HEK293T (cell line): ENCODE data around the gene NPIPA8.
"Not testable (repeated sequence)": the region's sequence is repeated elsewhere in the genome, so short reads cannot be mapped to it uniquely, and the experiment has no call there.

Experiments
- ARNT ChIP-seq: fragments of 450-650 bp; IDR thresholded peaks from 2 replicates; pipeline ENCODE4 v1.6.1; 2017; ENCODE audit warnings: mild to moderate bottlenecking
- BHLHE40 ChIP-seq: fragments of 450-650 bp; IDR thresholded peaks from 2 replicates; pipeline ENCODE4 v1.6.1; 2016; ENCODE audit warnings: mild to moderate bottlenecking, moderate library complexity, borderline replicate concordance
- ELF4 ChIP-seq: fragments of 450-650 bp; IDR thresholded peaks from 2 replicates; pipeline ENCODE4 v1.6.1; 2017; ENCODE audit warnings: antibody characterized with exemption
- FOXA1 ChIP-seq: fragments of 450-650 bp; IDR thresholded peaks from 2 replicates; pipeline ENCODE4 v1.6.1; 2016; ENCODE audit warnings: mild to moderate bottlenecking
- FOXK2 ChIP-seq: fragments of 450-650 bp; IDR thresholded peaks from 2 replicates; pipeline ENCODE4 v1.6.1; 2016; ENCODE audit warnings: mild to moderate bottlenecking
- FOXM1 ChIP-seq: fragments of 450-650 bp; IDR thresholded peaks from 2 replicates; pipeline ENCODE4 v1.6.1; 2017; ENCODE audit warnings: mild to moderate bottlenecking, borderline replicate concordance
- LEF1 ChIP-seq: fragments of 450-650 bp; IDR thresholded peaks from 2 replicates; pipeline ENCODE4 v1.6.1; 2017; ENCODE audit warnings: mild to moderate bottlenecking, borderline replicate concordance
- NFRKB ChIP-seq: fragments of 450-650 bp; IDR thresholded peaks from 2 replicates; pipeline ENCODE4 v1.6.1; 2016; ENCODE audit warnings: mild to moderate bottlenecking, moderate library complexity
- SP1 ChIP-seq: fragments of 450-650 bp; IDR thresholded peaks from 2 replicates; pipeline ENCODE4 v1.6.1; 2017
- SUZ12 ChIP-seq: fragments of 450-650 bp; IDR thresholded peaks from 2 replicates; pipeline ENCODE4 v1.6.1; 2016; ENCODE audit warnings: mild to moderate bottlenecking
- TARDBP ChIP-seq: fragments of 450-650 bp; IDR thresholded peaks from 2 replicates; pipeline ENCODE4 v1.6.1; 2016
- ZNF384 ChIP-seq: fragments of 450-650 bp; IDR thresholded peaks from 2 replicates; pipeline ENCODE4 v1.6.1; 2016
- TF ChIP-seq, protein P1 (sequence below): fragments of 450-650 bp; IDR thresholded peaks from 2 replicates; pipeline ENCODE4 v1.6.1; 2016

DNA sequence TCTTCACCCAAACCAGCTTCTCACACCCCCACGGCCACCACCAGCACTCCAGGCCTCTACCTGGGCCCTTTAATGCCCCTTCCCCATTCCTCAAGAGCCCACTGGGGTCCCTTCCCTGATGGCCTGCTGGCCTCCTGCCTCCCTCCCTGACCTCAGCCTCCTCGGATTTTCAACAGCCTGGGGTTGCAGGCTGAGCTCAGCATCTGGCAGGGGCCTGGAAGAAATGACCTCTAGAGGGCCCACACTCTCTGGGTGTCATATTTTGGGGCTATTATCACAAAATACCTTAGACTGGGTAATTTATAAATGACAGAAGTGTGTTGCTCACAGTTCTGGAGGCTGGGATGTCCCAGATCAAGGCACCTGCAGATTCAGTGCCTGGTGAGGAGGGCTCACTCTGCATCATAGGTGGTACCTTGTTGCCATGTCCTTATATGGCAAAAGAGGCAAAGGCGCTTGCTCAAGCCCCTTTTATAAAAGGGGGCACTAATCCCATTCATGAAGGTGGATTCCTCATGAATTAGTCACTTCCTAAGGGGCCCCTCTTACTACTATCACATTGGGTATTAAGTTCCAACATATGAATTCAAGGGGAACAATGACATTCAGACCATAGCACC, 43.1 kb downstream of the NPIPA8 start:
- TF ChIP-seq TARDBP, ELF4, FOXM1, SUZ12, SP1, LEF1, ARNT, FOXK2, FOXA1, ZNF384, NFRKB, BHLHE40: not testable (repeated sequence)
- TF ChIP-seq, protein P1, sequence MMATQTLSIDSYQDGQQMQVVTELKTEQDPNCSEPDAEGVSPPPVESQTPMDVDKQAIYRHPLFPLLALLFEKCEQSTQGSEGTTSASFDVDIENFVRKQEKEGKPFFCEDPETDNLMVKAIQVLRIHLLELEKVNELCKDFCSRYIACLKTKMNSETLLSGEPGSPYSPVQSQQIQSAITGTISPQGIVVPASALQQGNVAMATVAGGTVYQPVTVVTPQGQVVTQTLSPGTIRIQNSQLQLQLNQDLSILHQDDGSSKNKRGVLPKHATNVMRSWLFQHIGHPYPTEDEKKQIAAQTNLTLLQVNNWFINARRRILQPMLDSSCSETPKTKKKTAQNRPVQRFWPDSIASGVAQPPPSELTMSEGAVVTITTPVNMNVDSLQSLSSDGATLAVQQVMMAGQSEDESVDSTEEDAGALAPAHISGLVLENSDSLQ = not testable (repeated sequence)
